HG03060 (cell line): ENCODE results near the gene PLPP7.

Experiments used
- ATAC-seq: cut with Tn5 transposase; IDR thresholded peaks from one replicate; pipeline ENCODE4 v1.9.1; 2021; ENCODE audit warnings: low read depth, moderate number of reproducible peaks; ENCODE audit not compliant: unreplicated experiment

The PLPP7 gene

DNA sequence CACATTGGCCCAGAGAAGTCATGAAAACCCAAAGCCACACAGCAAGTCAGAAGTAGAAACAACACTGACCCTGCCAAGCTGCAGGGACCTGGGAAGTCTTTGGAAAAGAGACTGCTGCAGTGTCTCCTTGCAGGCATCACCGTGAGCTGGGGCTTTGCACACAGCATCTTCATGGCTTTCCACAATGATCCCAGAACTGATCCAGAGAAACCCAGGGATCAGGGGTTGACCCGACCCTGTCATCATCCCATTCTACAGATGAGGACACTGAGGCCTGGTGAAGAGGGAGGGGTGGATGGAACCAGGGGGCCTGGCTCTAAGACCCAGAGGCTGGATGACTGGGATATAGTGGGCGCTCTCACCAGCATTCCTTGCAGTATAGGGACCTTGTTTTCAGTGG is 8.9 kb upstream of the PLPP7 start:
- ATAC-seq: no peak

DNA sequence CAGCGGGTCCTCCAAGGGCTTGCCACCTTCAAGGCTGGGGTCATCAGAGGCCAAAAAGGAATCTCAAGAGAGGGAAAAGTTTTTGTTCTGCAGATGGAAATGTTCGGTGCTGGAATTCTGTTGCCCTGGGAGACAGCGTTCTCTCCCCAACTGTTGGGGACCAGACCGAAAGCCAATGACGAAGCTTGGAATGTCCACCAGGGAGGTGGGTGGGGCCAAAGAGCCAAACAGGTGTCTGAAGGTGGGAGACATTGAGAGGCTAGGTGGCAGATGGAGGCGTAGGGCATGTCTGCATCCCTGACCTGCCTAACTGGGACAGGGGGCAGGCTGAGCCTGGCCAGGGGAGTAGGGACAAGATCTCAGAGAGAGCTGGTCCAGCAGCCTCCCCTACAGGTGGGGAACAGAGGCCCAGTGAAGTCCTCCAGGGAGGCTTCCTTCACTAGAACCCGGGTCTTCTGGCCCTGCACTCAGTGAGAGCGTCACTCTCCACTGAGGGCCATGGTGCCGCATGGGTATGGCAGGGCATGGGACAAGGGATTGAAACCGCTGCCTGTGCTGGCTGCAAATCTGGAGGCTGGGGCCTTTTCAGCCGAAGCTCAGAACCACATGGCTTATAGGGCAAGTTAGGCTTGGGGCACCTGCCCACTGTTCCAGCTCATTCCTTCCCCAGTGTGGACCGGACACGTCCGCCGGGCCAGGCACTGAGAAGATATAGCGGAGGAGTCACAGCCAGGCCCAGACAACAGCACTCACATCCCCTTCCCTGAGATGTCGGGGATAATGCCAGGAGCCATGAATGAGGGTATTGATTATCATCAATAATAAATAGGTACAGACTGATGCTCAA is 8.2 kb upstream of the PLPP7 start:
- no peak for ATAC-seq

DNA sequence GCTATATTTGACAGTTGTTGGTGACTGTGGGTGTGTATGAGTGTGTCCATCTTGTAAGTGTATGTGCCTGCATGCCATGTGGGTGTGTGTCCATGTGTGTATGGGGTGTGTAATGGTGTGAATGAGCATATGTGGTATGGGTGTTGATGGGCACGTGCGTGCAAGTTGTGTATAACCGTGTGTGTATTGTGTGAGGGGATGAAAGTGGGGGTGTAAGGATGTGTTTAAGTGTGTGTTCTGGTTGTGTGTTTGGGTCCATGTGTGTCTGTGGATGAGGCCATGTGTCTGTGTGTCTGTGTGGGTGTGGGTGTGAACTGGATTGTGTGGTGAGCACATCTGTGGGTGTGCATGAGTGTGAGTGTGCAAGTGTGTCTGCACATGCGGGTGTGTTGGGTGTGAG is 7.3 kb upstream of the PLPP7 start:
- no peak for ATAC-seq

DNA sequence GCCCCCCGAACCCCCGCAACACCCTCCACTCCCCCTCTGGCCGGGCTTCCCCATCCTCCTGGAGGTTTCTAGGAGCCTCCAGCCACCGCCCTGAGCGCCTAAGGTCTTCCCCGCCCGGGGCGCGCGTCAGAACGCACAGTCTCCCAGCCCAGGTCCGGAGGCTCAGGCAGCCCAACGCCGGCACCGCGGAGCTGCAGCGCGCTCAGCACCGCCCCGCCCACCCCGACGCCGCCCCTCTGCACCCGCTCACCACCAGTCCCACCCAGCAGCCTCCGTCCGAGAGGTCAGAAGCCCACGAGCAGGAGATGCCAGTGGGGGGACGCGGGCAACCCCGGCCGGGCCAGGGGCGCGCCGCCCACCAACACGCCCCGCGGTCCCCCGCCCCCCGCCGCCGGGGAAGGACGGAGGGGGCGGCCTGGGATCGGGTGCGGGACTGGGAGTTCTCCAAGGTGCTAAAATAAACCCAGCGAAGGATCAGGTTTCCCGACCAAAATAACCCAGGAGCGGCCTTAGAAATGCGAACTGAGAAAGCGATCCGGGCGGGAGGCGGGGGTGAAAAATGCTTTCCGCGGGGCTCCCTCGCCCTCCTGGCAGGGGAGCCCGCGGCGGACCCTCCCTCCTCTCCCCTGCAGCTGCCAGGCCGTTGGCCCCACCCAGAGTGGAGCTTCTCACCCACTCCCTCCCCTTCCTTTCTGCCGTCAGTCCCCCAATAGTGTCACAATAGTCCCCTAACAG is 6.7 kb upstream of the PLPP7 start:
- no peak for ATAC-seq

- no peak for ATAC-seq
These were observed 4.7 kb upstream of the PLPP7 start for GRCh38 chr9:131284856-131285255.

DNA sequence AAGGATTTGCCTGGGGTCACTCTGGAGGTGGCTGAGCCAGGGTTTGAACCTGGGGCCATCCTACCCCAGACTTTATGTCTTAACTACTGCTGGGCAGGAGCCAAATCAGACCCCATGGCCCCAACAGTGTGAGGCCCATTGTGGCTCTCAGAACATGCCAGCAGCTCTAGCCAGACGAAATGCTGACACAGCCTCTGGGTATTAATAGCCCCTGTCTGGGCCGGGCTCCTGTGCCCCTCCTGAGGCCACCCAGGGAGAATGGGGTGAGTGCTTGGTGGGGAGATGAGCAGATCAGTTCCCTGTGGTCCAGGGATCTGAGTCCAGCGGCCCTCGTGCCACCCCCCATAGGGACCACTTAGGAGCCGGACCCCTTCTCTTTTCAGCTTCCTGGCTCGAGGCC is 2.2 kb upstream of the PLPP7 start:
- no peak for ATAC-seq

DNA sequence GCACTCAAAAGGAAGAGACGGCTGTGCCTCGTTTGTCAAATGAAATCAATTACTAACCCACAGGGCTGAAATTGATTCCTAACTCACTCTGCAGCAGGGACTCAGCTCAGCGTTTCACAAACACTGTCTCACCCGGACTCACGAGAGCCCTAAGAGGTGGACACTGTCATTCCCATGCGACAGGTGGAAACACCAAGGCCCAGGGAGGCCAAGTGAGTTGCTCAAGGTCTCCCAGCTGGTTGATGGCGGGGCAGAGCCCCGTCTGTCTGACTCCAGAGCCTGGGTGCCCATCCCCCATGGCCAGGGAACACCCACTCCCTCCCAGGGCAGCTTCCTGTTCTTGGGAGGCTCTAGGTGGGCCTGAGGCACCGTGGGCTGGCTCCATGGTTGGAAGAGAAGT is 1.3 kb upstream of the PLPP7 start:
- ATAC-seq: no peak

GRCh38 chr9:131290036-131290766 is 678 bp downstream of the PLPP7 start:
- no peak for ATAC-seq

GRCh38 chr9:131290767-131291370 is 1.3 kb downstream of the PLPP7 start:
- ATAC-seq: no peak

DNA sequence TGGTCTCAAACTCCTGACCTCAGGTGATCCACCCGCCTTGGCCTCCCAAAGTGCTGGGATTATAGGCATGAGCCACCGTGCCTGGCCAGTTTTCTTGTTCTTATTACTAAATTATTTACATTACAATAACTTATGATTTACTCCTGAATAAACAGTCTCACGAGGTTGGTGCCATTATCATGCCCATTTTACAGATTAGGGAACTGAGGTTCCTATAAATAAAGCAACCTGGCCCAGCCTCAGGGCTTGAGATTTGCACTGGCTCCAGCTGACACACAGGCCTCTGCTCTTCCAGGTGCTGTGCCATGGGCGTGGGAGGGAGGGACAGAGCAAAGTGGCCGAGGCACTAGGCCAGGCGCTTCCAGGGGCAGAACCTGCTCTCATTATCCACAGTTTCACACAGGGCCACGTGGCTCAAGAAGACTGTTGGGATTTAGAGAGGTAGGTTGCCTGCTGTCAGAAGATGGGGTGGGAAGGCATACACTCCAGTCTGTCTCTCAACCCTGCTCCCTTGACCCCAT is 2.3 kb downstream of the PLPP7 start:
- ATAC-seq: no peak

GRCh38 chr9:131292937-131293336 is 3.4 kb downstream of the PLPP7 start:
- no peak for ATAC-seq

GRCh38 chr9:131296460-131296859 is 6.9 kb downstream of the PLPP7 start:
- no peak for ATAC-seq

DNA sequence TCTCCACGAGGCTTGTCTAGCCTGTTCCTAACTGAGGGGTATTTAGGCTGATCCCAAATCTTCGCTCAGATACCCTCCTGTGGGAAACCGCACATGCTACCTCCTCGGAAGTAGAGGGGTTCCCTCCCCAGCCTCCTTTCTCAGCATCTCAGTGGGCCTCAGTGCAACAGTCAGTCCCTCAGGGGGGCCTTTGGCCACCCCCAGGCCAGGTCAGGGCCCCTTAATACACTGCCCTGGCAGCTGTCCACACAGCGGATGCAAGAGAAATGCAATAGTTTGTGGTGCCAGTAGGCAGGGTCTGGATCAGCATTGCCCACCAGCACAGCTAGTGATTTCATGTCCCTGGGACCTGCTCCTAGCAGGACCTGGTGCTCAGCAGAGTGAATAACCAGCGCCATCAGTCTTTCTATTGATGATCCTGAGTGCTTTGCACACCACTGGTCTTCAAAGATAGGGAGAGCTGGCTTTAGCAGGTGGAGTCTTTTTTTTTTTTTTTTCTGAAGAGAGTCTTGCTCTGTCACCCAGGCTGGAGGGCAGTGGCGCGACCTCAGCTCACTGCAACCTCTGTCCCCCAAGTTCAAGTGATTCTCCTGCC is 7.5 kb downstream of the PLPP7 start:
- ATAC-seq: no peak

- ATAC-seq: no peak
These were observed 8.4 kb downstream of the PLPP7 start for GRCh38 chr9:131297903-131298302.

DNA sequence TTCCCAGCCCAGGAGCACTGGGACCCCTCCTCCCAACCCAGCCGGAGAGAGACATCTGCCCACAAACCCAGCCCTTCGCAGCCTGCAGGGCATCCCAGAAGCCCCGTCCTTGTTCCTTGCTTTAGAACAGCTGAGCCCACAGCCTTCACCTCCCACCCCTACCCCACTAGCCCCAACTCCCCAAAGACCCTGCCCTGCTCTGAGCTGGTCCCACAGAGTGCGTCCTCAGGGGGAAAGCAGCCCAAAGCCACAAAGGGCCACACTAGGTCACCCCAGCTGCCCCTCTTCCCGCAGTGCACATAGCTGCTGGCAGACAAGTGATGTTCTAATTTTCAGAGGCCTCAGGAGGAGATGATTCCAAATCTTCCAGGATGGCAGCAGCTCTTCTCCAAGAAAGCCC is 8.8 kb downstream of the PLPP7 start:
- no peak for ATAC-seq

DNA sequence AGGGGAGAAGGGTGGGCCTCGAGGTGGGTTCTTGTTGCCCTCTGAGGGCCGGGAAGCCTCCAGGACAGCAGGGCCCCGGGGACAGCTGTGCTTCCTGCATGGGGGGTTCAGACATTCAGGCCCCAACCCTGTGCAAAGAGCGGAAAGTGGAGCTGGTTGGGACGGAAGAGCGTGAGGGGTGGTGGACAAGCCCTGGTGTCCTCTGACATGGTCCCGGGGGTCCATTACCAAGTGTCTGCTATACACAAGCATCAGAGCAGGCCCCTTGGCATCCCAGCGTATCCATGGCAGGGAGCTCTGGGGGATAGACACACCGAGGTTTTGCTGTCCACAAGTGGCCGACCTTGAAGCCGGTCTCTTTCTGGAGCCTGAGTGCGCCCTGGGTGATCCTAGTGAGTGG is 9.3 kb downstream of the PLPP7 start:
- no peak for ATAC-seq

GRCh38 chr9:131299346-131299960 is 9.9 kb downstream of the PLPP7 start:
- ATAC-seq: no peak

DNA sequence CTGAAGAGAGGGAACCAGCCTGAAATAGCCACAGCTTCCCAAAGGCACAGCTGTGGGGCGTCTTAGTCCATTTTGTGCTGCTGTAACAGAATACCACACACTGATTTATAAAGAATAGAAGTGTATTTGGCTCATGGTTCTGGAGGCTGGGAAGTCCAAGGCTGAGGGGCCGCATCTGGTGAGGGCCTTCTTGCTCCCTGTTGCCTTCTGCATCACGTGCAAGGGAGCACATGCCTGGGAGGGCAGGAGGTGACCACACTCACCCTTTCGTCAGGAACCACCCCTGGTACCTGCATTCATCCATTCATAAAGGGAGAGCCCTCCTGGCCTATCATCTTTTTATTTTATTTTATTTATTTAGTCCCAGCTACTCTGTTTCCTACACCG is 10.4 kb downstream of the PLPP7 start:
- ATAC-seq: no peak

DNA sequence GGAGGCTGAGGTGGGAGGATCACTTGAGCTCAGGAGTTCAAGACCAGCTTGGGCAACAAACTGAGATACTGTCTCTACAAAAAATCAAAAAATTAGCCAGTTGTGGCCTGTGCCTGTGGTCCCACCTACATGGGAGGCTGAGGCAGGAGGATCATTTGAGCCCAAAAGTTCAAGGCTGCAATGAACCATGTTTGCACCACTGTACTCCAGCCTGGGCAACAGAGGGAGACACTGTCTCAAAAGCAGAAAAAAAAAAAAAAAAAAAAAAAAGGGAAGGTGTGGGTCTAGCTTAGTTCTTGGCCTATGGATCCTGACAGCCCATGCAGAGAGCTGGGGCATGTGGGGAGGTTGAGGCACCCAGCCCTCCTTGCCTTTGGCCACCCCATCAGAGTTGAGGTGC is 10.9 kb downstream of the PLPP7 start:
- no peak for ATAC-seq
